Stimulated activated CD8-positive, alpha-beta memory T cell treated with anti-CD3 and anti-CD28 coated beads, Interleukin-15, amount 100 ng/mL, for 1 hour (primary cell): Measurements from ENCODE around the gene MBOAT2.
"Not testable (repeated sequence)": the region's sequence is repeated elsewhere in the genome, so short reads cannot be mapped to it uniquely, and the experiment has no call there.

ENCODE experiments used
- DNase-seq: peaks from one replicate; pipeline ENCODE4 v3.0.0-alpha.2; 2020; ENCODE audit warnings: low read depth

The MBOAT2 gene

GRCh38 chr2:8956774-8957173 is 46.7 kb downstream of the MBOAT2 start:
- DNase-seq = no peak

- no peak for DNase-seq
Measured at GRCh38 chr2:8954990-8955389, 48.5 kb downstream of the MBOAT2 start.

- no peak for DNase-seq
Measured at GRCh38 chr2:8953525-8953924, 50.0 kb downstream of the MBOAT2 start.

- DNase-seq = no peak
Measured at GRCh38 chr2:8939486-8940114, 63.9 kb downstream of the MBOAT2 start.

GRCh38 chr2:8938384-8938783 is 65.1 kb downstream of the MBOAT2 start:
- no peak for DNase-seq

GRCh38 chr2:8935982-8936381 is 67.5 kb downstream of the MBOAT2 start:
- no peak for DNase-seq

GRCh38 chr2:8934338-8934737 is 69.1 kb downstream of the MBOAT2 start:
- no peak for DNase-seq

- no peak for DNase-seq
Measured at GRCh38 chr2:8932702-8933101, 70.8 kb downstream of the MBOAT2 start.

- not testable (repeated sequence) for DNase-seq
Measured at GRCh38 chr2:8930185-8930584, 73.3 kb downstream of the MBOAT2 start.

GRCh38 chr2:8929128-8929527 is 74.4 kb downstream of the MBOAT2 start:
- DNase-seq = no peak

GRCh38 chr2:8927510-8928455 is 75.7 kb downstream of the MBOAT2 start:
- no peak for DNase-seq

- no peak for DNase-seq
Measured at GRCh38 chr2:8926356-8926755, 77.1 kb downstream of the MBOAT2 start.

- DNase-seq = no peak
Measured at GRCh38 chr2:8925411-8925810, 78.1 kb downstream of the MBOAT2 start.

- DNase-seq = no peak
Measured at GRCh38 chr2:8923183-8923582, 80.3 kb downstream of the MBOAT2 start.

- no peak for DNase-seq
Measured at GRCh38 chr2:8922431-8922830, 81.1 kb downstream of the MBOAT2 start.

- no peak for DNase-seq
Measured at GRCh38 chr2:8918412-8918811, 85.1 kb downstream of the MBOAT2 start.

GRCh38 chr2:8915941-8916340 is 87.5 kb downstream of the MBOAT2 start:
- no peak for DNase-seq

GRCh38 chr2:8913767-8914166 is 89.7 kb downstream of the MBOAT2 start:
- not testable (repeated sequence) for DNase-seq

GRCh38 chr2:8907764-8908288 is 95.7 kb downstream of the MBOAT2 start:
- no peak for DNase-seq

GRCh38 chr2:8903924-8904323 is 99.6 kb downstream of the MBOAT2 start:
- not testable (repeated sequence) for DNase-seq

- not testable (repeated sequence) for DNase-seq
Measured at GRCh38 chr2:8902757-8903156, 100.7 kb downstream of the MBOAT2 start.

- not testable (repeated sequence) for DNase-seq
Measured at GRCh38 chr2:8897206-8897605, 106.3 kb downstream of the MBOAT2 start.

- not testable (repeated sequence) for DNase-seq
Measured at GRCh38 chr2:8896671-8897070, 106.8 kb downstream of the MBOAT2 start.
